HEK293 (cell line): ENCODE data around the gene SAMD11.

Source experiments
- FEZF1 ChIP-seq: fragments of 450-650 bp; formaldehyde crosslinking; IDR thresholded peaks from 2 replicates; pipeline ENCODE4 v1.5.1; 2016; ENCODE audit warnings: missing biosample characterization, missing genetic modification characterization
- IKZF3 ChIP-seq: fragments of 450-650 bp; IDR thresholded peaks from 2 replicates; pipeline ENCODE4 v1.5.0; 2018; ENCODE audit warnings: missing biosample characterization, mild to moderate bottlenecking, missing genetic modification characterization, moderate library complexity
- KLF1 ChIP-seq: fragments of 450-650 bp; formaldehyde crosslinking; IDR thresholded peaks from 2 replicates; pipeline ENCODE4 v1.5.1; 2016; ENCODE audit warnings: missing biosample characterization, missing genetic modification characterization
- KLF8 ChIP-seq: fragments of 450-650 bp; formaldehyde crosslinking; IDR thresholded peaks from 2 replicates; pipeline ENCODE4 v1.5.1; 2016; ENCODE audit warnings: missing biosample characterization, missing genetic modification characterization
- MEIS1 ChIP-seq: sonication (generic); formaldehyde crosslinking; IDR thresholded peaks from 2 replicates; pipeline ENCODE4 v1.8.1; 2022; ENCODE audit warnings: missing genetic modification reagents, mild to moderate bottlenecking, borderline replicate concordance
- SETDB1 ChIP-seq: IDR thresholded peaks from one replicate; pipeline ENCODE4 v1.6.1; 2017; ENCODE audit warnings: mild to moderate bottlenecking, low read length, moderate library complexity, mixed read lengths; ENCODE audit not compliant: insufficient read length
- YY1 ChIP-seq: fragments of 450-650 bp; formaldehyde crosslinking; IDR thresholded peaks from 2 replicates; pipeline ENCODE4 v1.5.1; 2018; ENCODE audit warnings: missing biosample characterization, missing genetic modification characterization
- ZIC2 ChIP-seq: fragments of 450-650 bp; formaldehyde crosslinking; IDR thresholded peaks from 2 replicates; pipeline ENCODE4 v1.5.1; 2016; ENCODE audit warnings: missing biosample characterization, missing genetic modification characterization
- ZNF146 ChIP-seq: fragments of 450-650 bp; formaldehyde crosslinking; IDR thresholded peaks from 2 replicates; pipeline ENCODE4 v1.5.1; 2016; ENCODE audit warnings: missing biosample characterization, missing genetic modification characterization
- ZNF16 ChIP-seq: fragments of 450-650 bp; formaldehyde crosslinking; IDR thresholded peaks from 2 replicates; pipeline ENCODE4 v1.5.1; 2016; ENCODE audit warnings: low read depth, missing biosample characterization, missing genetic modification characterization
- ZNF169 ChIP-seq: fragments of 450-650 bp; formaldehyde crosslinking; IDR thresholded peaks from 2 replicates; pipeline ENCODE4 v1.5.1; 2016; ENCODE audit warnings: missing biosample characterization, missing genetic modification characterization
- ZNF248 ChIP-seq: fragments of 450-650 bp; formaldehyde crosslinking; IDR thresholded peaks from 2 replicates; pipeline ENCODE4 v1.5.1; 2017; ENCODE audit warnings: missing biosample characterization, missing genetic modification characterization
- ZNF366 ChIP-seq: fragments of 450-650 bp; formaldehyde crosslinking; conservative IDR thresholded peaks from 2 replicates; pipeline ENCODE4 v1.5.1; 2016; ENCODE audit warnings: missing biosample characterization, missing genetic modification characterization
- ZNF585B ChIP-seq: fragments of 450-650 bp; formaldehyde crosslinking; IDR thresholded peaks from 2 replicates; pipeline ENCODE4 v1.5.1; 2016; ENCODE audit warnings: missing biosample characterization, missing genetic modification characterization
- ZNF701 ChIP-seq: fragments of 450-650 bp; formaldehyde crosslinking; IDR thresholded peaks from 2 replicates; pipeline ENCODE4 v1.5.1; 2016; ENCODE audit warnings: missing biosample characterization, missing genetic modification characterization
- ZNF792 ChIP-seq: fragments of 450-650 bp; formaldehyde crosslinking; IDR thresholded peaks from 2 replicates; pipeline ENCODE4 v1.5.1; 2016; ENCODE audit warnings: missing biosample characterization, missing genetic modification characterization
- TF ChIP-seq, protein P1 (sequence below): fragments of 450-650 bp; formaldehyde crosslinking; IDR thresholded peaks from 2 replicates; pipeline ENCODE4 v1.5.1; 2016; ENCODE audit warnings: missing biosample characterization, missing genetic modification characterization
- TF ChIP-seq, protein P2 (sequence below): fragments of 450-650 bp; formaldehyde crosslinking; IDR thresholded peaks from 2 replicates; pipeline ENCODE4 v1.5.1; 2016; ENCODE audit warnings: missing biosample characterization, missing genetic modification characterization
- TF ChIP-seq, protein P3 (sequence below): fragments of 450-650 bp; formaldehyde crosslinking; IDR thresholded peaks from 2 replicates; pipeline ENCODE4; 2016; ENCODE audit warnings: missing biosample characterization, missing genetic modification characterization
- TF ChIP-seq, protein P4 (sequence below): fragments of 450-650 bp; formaldehyde crosslinking; IDR thresholded peaks from 2 replicates; pipeline ENCODE4 v1.5.1; 2016; ENCODE audit warnings: missing biosample characterization, missing genetic modification characterization
- TF ChIP-seq, protein P5 (sequence below): sonication (generic); formaldehyde crosslinking; IDR thresholded peaks from 2 replicates; pipeline ENCODE4 v1.8.1; 2022; ENCODE audit warnings: mild to moderate bottlenecking, moderate library complexity, missing genetic modification reagents
- TF ChIP-seq, protein P6 (sequence below): fragments of 450-650 bp; formaldehyde crosslinking; IDR thresholded peaks from 2 replicates; pipeline ENCODE4 v1.5.1; 2016; ENCODE audit warnings: missing biosample characterization, missing genetic modification characterization
- TF ChIP-seq, protein P7 (sequence below): fragments of 450-650 bp; formaldehyde crosslinking; IDR thresholded peaks from 2 replicates; pipeline ENCODE4 v1.5.0; 2017; ENCODE audit warnings: missing biosample characterization, missing genetic modification characterization, borderline replicate concordance
- TF ChIP-seq, protein P8 (sequence below): fragments of 450-650 bp; formaldehyde crosslinking; IDR thresholded peaks from 2 replicates; pipeline ENCODE4 v1.5.1; 2016; ENCODE audit warnings: missing biosample characterization, missing genetic modification characterization
- TF ChIP-seq, protein P9 (sequence below): fragments of 450-650 bp; formaldehyde crosslinking; IDR thresholded peaks from 2 replicates; pipeline ENCODE4 v1.5.1; 2017; ENCODE audit warnings: missing biosample characterization, missing genetic modification characterization

The SAMD11 gene

DNA sequence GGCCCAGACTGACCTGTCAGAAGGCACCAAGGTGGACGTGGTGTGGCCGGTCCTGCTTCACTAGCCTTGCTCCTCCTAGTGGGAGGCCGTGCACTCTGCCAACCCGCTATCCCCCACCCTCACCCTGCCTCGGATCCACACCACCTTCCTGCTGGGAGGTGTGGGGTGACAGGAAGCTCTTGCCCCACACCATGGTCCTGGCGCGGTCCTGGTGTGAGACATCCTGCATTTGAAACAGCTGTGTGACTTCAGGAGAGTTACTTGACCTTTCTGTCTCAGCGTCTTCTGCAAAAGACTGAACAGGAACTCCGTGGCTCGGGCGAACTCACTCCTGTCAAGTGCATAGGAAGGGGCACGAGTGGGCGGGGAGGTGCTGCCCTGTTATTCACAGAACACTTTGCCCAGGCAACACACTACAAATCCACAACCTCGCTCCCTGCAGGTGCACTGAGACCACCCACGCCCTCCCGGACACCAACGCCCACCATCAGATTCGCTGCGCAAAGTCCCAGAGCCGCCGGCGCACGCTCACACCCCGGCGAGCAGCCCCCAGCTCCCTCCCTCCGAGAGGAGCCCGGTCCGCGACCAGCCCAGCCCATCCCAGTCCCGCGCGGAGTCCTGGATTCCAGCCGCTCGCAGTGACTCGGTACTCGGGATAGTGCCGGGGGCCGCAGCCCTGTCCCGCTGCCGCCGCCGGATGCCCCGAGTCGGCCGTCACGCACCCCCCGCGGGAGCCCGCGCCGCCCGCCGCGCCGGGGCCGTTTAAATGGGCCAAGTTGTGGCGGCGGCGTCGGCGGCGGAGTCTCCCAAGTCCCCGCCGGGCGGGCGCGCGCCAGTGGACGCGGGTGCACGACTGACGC lies at the start of gene SAMD11 (continued):
- TF ChIP-seq, protein P1, sequence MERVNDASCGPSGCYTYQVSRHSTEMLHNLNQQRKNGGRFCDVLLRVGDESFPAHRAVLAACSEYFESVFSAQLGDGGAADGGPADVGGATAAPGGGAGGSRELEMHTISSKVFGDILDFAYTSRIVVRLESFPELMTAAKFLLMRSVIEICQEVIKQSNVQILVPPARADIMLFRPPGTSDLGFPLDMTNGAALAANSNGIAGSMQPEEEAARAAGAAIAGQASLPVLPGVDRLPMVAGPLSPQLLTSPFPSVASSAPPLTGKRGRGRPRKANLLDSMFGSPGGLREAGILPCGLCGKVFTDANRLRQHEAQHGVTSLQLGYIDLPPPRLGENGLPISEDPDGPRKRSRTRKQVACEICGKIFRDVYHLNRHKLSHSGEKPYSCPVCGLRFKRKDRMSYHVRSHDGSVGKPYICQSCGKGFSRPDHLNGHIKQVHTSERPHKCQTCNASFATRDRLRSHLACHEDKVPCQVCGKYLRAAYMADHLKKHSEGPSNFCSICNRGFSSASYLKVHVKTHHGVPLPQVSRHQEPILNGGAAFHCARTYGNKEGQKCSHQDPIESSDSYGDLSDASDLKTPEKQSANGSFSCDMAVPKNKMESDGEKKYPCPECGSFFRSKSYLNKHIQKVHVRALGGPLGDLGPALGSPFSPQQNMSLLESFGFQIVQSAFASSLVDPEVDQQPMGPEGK, result peak; percentile 84
- TF ChIP-seq KLF1 (tag by site-specific recombination), result peak; percentile 49; the same call in 1 of the 2 replicates
- TF ChIP-seq MEIS1 (CRISPR knock-in tag), result no peak; the same call in 1 of the 2 replicates
- TF ChIP-seq IKZF3 (tag by site-specific recombination), result peak; percentile 89
- TF ChIP-seq YY1 (tag by site-specific recombination), result 0 out of 2 replicates have a peak, but pooled peaks have one; percentile 19
- TF ChIP-seq, protein P2, sequence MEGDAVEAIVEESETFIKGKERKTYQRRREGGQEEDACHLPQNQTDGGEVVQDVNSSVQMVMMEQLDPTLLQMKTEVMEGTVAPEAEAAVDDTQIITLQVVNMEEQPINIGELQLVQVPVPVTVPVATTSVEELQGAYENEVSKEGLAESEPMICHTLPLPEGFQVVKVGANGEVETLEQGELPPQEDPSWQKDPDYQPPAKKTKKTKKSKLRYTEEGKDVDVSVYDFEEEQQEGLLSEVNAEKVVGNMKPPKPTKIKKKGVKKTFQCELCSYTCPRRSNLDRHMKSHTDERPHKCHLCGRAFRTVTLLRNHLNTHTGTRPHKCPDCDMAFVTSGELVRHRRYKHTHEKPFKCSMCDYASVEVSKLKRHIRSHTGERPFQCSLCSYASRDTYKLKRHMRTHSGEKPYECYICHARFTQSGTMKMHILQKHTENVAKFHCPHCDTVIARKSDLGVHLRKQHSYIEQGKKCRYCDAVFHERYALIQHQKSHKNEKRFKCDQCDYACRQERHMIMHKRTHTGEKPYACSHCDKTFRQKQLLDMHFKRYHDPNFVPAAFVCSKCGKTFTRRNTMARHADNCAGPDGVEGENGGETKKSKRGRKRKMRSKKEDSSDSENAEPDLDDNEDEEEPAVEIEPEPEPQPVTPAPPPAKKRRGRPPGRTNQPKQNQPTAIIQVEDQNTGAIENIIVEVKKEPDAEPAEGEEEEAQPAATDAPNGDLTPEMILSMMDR (tag by site-specific recombination), result 0 out of 2 replicates have a peak, but pooled peaks have one; percentile 50
- no peak for TF ChIP-seq ZNF16 (tag by site-specific recombination)
- TF ChIP-seq ZNF366, result no peak
- no peak for TF ChIP-seq ZNF585B (tag by site-specific recombination)
- peak; percentile 7; the same call in 1 of the 2 replicates for TF ChIP-seq ZIC2 (tag by site-specific recombination)
- TF ChIP-seq KLF8 (tag by site-specific recombination), result peak; percentile 69; the same call in 1 of the 2 replicates
- TF ChIP-seq, protein P3, sequence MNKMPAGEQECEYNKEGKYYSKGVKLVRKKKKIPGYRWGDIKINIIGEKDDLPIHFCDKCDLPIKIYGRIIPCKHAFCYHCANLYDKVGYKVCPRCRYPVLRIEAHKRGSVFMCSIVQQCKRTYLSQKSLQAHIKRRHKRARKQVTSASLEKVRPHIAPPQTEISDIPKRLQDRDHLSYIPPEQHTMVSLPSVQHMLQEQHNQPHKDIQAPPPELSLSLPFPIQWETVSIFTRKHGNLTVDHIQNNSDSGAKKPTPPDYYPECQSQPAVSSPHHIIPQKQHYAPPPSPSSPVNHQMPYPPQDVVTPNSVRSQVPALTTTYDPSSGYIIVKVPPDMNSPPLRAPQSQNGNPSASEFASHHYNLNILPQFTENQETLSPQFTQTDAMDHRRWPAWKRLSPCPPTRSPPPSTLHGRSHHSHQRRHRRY (tag by site-specific recombination), result no peak
- TF ChIP-seq, protein P4, sequence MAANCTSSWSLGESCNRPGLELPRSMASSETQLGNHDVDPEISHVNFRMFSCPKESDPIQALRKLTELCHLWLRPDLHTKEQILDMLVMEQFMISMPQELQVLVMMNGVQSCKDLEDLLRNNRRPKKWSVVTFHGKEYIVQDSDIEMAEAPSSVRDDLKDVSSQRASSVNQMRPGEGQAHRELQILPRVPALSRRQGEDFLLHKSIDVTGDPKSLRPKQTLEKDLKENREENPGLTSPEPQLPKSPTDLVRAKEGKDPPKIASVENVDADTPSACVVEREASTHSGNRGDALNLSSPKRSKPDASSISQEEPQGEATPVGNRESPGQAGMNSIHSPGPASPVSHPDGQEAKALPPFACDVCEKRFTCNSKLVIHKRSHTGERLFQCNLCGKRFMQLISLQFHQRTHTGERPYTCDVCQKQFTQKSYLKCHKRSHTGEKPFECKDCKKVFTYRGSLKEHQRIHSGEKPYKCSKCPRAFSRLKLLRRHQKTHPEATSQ, result no peak
- 0 out of 2 replicates have a peak, but pooled peaks have one; percentile 15 for TF ChIP-seq ZNF146
- TF ChIP-seq, protein P5, sequence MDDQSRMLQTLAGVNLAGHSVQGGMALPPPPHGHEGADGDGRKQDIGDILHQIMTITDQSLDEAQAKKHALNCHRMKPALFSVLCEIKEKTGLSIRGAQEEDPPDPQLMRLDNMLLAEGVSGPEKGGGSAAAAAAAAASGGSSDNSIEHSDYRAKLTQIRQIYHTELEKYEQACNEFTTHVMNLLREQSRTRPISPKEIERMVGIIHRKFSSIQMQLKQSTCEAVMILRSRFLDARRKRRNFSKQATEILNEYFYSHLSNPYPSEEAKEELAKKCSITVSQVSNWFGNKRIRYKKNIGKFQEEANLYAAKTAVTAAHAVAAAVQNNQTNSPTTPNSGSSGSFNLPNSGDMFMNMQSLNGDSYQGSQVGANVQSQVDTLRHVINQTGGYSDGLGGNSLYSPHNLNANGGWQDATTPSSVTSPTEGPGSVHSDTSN (CRISPR knock-in tag), result peak; percentile 68; the same call in 1 of the 2 replicates
- TF ChIP-seq, protein P6, sequence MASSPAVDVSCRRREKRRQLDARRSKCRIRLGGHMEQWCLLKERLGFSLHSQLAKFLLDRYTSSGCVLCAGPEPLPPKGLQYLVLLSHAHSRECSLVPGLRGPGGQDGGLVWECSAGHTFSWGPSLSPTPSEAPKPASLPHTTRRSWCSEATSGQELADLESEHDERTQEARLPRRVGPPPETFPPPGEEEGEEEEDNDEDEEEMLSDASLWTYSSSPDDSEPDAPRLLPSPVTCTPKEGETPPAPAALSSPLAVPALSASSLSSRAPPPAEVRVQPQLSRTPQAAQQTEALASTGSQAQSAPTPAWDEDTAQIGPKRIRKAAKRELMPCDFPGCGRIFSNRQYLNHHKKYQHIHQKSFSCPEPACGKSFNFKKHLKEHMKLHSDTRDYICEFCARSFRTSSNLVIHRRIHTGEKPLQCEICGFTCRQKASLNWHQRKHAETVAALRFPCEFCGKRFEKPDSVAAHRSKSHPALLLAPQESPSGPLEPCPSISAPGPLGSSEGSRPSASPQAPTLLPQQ (tag by site-specific recombination), result peak; percentile 70
- no peak for TF ChIP-seq FEZF1 (tag by site-specific recombination)
- TF ChIP-seq ZNF701, result no peak
- TF ChIP-seq, protein P7, sequence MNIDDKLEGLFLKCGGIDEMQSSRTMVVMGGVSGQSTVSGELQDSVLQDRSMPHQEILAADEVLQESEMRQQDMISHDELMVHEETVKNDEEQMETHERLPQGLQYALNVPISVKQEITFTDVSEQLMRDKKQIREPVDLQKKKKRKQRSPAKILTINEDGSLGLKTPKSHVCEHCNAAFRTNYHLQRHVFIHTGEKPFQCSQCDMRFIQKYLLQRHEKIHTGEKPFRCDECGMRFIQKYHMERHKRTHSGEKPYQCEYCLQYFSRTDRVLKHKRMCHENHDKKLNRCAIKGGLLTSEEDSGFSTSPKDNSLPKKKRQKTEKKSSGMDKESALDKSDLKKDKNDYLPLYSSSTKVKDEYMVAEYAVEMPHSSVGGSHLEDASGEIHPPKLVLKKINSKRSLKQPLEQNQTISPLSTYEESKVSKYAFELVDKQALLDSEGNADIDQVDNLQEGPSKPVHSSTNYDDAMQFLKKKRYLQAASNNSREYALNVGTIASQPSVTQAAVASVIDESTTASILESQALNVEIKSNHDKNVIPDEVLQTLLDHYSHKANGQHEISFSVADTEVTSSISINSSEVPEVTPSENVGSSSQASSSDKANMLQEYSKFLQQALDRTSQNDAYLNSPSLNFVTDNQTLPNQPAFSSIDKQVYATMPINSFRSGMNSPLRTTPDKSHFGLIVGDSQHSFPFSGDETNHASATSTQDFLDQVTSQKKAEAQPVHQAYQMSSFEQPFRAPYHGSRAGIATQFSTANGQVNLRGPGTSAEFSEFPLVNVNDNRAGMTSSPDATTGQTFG (tag by site-specific recombination), result no peak
- no peak for TF ChIP-seq ZNF792 (tag by site-specific recombination)
- TF ChIP-seq ZNF169 (tag by site-specific recombination), result no peak
- TF ChIP-seq, protein P8, sequence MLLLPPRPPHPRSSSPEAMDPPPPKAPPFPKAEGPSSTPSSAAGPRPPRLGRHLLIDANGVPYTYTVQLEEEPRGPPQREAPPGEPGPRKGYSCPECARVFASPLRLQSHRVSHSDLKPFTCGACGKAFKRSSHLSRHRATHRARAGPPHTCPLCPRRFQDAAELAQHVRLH (tag by site-specific recombination), result no peak
- no peak for TF ChIP-seq SETDB1
- TF ChIP-seq, protein P9, sequence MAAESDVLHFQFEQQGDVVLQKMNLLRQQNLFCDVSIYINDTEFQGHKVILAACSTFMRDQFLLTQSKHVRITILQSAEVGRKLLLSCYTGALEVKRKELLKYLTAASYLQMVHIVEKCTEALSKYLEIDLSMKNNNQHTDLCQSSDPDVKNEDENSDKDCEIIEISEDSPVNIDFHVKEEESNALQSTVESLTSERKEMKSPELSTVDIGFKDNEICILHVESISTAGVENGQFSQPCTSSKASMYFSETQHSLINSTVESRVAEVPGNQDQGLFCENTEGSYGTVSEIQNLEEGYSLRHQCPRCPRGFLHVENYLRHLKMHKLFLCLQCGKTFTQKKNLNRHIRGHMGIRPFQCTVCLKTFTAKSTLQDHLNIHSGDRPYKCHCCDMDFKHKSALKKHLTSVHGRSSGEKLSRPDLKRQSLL, result no peak
- no peak for TF ChIP-seq ZNF248 (tag by site-specific recombination)
